Lower lobe of right lung (tissue), 2 donors: ENCODE data around the gene GIPC3. TPM values are rescaled to one million over a fixed set of nuclear protein-coding genes. Genes with fewer than 3 reads are reported as not detected.
A peak's percentile ranks its signal among the peaks of the same experiment; 100 is the strongest.

Experiments
- ATAC-seq, 2 donors: fragments of 200-7000 bp; cut with Tn5 transposase; one replicate each; pipeline ENCODE4 v1.9.1; 2020 to 2022; ENCODE audit warnings: mild to moderate bottlenecking in 2 of 2, moderate library complexity in 2 of 2
- DNase-seq: peaks from one replicate; pipeline ENCODE4 v3.0.0-alpha.2; 2020
- H3K27ac ChIP-seq: fragments of 200-600 bp; one replicate; pipeline ENCODE4 v1.8.0; 2022
- H3K27me3 ChIP-seq: fragments of 200-600 bp; one replicate; pipeline ENCODE4 v1.8.0; 2022; ENCODE audit warnings: low read depth
- H3K36me3 ChIP-seq: fragments of 200-600 bp; one replicate; pipeline ENCODE4 v1.8.0; 2022; ENCODE audit warnings: mild to moderate bottlenecking
- H3K4me1 ChIP-seq: fragments of 200-600 bp; one replicate; pipeline ENCODE4 v1.8.0; 2022
- H3K4me3 ChIP-seq: fragments of 200-600 bp; one replicate; pipeline ENCODE4 v1.8.0; 2022; ENCODE audit warnings: mild to moderate bottlenecking
- H3K9me3 ChIP-seq: fragments of 200-600 bp; one replicate; pipeline ENCODE4 v1.8.0; 2022
- intact Hi-C: fragments of 100-400 bp; cut with DNase I; formaldehyde crosslinking; loops from one replicate; pipeline ENCODE4 v1.11.0; 2022
- total RNA-seq: library from RNA; stranded (reverse); fragmentation: NEBNext Ultra II Directional; extraction: Animal tissue kit (Norgen Biotek cat#: 25700); gene quantifications from one replicate; pipeline ENCODE4 v1.2.1, GENCODE V29; 2021
- TF ChIP-seq, protein P1 (sequence below): fragments of 200-600 bp; IDR thresholded peaks from one replicate; pipeline ENCODE4 v1.8.0; 2022; ENCODE audit warnings: antibody characterized with exemption, mild to moderate bottlenecking
- donor health status: DM: no; HTN: yes; CAD: no; lungs with severe emphysema.

The GIPC3 gene
- total RNA-seq, 1 donor from 2014 or later, result 4.2 TPM

DNA sequence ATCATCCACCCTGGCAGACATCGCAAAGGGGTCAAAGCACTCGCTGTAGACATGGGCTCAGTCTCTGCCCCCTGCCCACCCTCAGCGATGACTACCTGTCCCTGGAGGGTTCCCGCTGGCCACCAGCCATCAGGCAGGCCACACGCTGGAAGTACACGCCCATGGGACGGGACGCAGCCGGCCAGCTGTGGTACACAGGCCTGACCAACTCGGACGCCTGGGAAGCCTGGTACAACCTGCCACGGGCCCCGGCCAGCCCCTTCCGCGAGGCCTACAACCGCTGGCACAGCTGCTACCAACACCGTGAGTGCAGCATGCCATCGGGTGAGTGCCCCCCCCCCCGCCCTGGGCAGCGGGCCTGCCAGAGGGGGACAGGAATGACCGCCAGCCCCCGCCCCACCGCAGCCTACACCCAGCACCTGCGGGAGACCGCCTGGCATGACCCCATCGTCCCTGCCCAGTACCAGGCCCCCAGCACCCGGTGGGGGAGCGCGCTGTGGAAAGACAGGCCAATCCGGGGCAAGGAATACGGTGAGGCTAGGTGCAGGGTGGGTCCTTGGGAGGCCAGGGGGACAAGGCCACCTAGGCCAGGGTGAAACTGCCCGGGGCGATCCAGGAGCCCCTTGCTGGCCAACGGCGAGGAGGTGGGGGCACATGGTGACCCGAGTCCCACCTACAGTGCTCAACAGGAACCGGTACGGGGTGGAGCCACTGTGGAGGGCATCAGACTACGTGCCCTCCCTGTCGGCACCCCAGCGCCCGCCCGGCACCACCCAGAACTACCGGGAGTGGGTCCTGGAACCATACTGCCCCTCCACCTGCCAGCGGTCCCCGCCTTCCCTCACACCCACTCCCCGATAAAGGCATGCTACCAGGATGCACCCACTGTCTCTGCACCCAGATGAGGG is 41.9 kb upstream of the GIPC3 start:
- intact Hi-C loops, result no loop called here
- Histone ChIP-seq H3K9me3 (no peaks in the 10 kb centered on the region), H3K27ac (no peak overlapping the region), H3K4me1 (no peaks in the 10 kb centered on the region), H3K36me3 (peaks cover 45% of the 10 kb centered on the region), H3K27me3 (no peaks in the 10 kb centered on the region), H3K4me3 (no peak overlapping the region)
- TF ChIP-seq, protein P1, sequence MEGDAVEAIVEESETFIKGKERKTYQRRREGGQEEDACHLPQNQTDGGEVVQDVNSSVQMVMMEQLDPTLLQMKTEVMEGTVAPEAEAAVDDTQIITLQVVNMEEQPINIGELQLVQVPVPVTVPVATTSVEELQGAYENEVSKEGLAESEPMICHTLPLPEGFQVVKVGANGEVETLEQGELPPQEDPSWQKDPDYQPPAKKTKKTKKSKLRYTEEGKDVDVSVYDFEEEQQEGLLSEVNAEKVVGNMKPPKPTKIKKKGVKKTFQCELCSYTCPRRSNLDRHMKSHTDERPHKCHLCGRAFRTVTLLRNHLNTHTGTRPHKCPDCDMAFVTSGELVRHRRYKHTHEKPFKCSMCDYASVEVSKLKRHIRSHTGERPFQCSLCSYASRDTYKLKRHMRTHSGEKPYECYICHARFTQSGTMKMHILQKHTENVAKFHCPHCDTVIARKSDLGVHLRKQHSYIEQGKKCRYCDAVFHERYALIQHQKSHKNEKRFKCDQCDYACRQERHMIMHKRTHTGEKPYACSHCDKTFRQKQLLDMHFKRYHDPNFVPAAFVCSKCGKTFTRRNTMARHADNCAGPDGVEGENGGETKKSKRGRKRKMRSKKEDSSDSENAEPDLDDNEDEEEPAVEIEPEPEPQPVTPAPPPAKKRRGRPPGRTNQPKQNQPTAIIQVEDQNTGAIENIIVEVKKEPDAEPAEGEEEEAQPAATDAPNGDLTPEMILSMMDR, result no peak
- DNase-seq (peak; percentile 51), ATAC-seq (no peak)

DNA sequence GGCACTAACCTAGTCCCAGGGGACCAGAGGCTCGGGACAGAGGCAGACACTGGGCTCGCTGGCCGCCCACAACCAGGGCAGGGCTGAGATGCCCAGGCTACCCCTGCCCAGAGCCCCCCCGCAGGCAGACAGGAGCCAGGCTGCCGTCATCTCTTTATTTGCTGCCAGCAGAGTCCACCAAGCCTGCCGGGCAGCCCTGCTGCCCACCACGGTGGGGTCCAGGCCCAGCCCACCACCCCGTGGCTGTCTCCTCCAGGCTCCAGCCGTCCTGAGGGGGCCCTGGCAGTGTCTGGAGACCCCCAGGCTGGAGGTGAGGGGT is 41.3 kb upstream of the GIPC3 start:
- Histone ChIP-seq H3K27me3 (no peaks in the 10 kb centered on the region), H3K9me3 (no peaks in the 10 kb centered on the region), H3K36me3 (peaks cover 48% of the 10 kb centered on the region), H3K4me1 (no peaks in the 10 kb centered on the region), H3K4me3 (no peak overlapping the region), H3K27ac (no peak overlapping the region)
- DNase-seq, result peak; percentile 35
- TF ChIP-seq, protein P1, result no peak
- ATAC-seq, result no peak
- intact Hi-C loops, result no loop called here

DNA sequence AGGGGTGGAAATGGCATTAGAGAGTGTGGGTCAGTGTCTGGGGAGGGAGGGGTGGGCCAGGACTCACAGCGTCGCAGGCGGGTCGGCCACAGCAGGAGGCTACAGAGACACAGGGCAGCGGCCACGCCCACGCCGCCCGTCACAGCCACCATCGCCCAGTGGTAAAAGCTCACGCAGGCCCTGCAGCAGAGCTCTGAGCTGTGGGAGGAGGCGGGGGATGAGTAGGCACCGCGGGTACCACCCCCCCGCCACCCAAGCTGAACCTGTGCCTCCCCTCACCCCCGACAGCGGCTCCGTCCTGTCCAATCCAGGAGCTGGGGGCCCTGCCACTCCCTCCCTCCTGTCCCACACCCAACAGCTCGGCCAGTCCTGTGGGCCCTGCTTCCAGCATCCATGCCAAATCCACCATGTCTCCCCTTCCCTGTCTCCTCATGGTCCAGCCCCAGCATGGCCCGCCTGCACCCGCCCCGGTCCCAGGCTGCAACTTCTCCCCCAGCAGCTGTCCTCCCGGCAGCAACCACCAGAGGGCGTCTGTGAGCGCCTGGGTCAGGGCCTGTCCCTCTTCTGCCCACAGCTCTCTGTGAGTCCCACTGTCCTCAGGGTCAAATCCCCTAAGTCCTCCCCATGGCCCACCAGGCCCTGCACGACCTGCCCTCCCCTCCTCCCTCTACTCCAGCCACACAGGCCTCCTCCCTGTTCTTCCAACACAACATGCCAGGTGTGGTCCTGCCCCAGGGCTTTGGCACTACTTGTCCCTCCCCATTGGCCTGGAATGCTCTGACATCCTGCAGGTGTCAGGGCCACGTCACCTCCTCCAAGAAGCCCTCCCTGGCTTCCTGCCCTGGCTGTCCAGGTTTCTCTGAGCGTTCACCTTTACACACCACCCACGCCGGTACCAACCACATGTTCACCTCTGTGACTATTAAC is 40.3 kb upstream of the GIPC3 start:
- no peaks in the 10 kb centered on the region for H3K27me3 ChIP-seq
- H3K9me3 ChIP-seq, result no peaks in the 10 kb centered on the region
- peaks cover 51% of the 10 kb centered on the region for H3K36me3 ChIP-seq
- TF ChIP-seq, protein P1, result peak; percentile 95
- DNase-seq (peak; percentile 84), ATAC-seq (peak; percentile 73 to 83)
- intact Hi-C loops, result no loop called here
- H3K4me1 ChIP-seq, result no peaks in the 10 kb centered on the region
- no peak overlapping the region for H3K27ac ChIP-seq
- no peak overlapping the region for H3K4me3 ChIP-seq

DNA sequence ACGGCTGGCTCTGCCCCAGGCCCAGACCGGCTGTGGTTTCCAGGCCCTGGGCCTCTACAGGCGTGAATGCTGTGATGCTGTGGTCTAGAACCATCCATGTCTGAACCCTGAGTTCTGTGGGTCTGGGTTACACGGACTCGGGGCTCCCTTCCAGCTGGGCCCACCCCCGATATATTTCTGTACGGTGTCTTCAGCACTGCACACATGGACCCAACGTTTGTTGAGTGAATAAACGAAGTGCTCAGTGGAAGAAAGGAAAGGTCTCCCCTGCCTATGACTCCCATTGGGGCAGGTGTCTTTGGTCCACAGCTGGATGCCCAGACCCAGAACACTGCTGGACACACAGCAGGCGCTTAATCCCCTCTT is 39.6 kb upstream of the GIPC3 start:
- H3K36me3 ChIP-seq, result peaks cover 51% of the 10 kb centered on the region
- H3K9me3 ChIP-seq, result no peaks in the 10 kb centered on the region
- H3K27me3 ChIP-seq, result no peaks in the 10 kb centered on the region
- intact Hi-C loops, result no loop called here
- no peaks in the 10 kb centered on the region for H3K4me1 ChIP-seq
- ATAC-seq, result no peak
- H3K27ac ChIP-seq, result no peak overlapping the region
- no peak for DNase-seq
- no peak overlapping the region for H3K4me3 ChIP-seq
- TF ChIP-seq, protein P1, result no peak

DNA sequence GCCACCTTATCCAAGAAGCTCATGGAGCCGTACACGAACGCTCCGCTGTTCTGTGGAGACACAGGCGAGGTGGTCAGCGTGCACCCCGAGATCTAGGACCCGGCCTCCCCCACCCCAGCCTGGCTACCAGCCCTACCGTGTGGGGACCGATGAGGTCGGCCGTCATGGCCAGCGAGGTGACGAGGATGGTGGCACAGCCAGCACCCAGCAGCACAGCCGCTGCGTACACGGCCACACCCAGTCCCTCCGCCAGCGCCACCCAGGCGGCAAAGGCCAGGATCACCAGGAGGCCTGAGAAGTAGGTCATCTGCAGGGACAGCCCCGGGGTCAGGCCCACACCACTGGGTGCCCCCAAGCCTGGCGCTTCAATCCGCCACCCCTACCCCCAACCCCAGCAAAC is 39.2 kb upstream of the GIPC3 start:
- TF ChIP-seq, protein P1, result no peak
- no peak for ATAC-seq
- Histone ChIP-seq H3K4me3 (no peak overlapping the region), H3K36me3 (peaks cover 51% of the 10 kb centered on the region), H3K9me3 (no peaks in the 10 kb centered on the region), H3K27me3 (no peaks in the 10 kb centered on the region), H3K27ac (no peak overlapping the region), H3K4me1 (no peaks in the 10 kb centered on the region)
- intact Hi-C loops, result no loop called here
- no peak for DNase-seq
